ENCODE data around the gene RALGPS1. TPM values are rescaled to one million over a fixed set of nuclear protein-coding genes. Genes with fewer than 3 reads are reported as not detected.
A peak's percentile ranks its signal among the peaks of the same experiment; 100 is the strongest.

RALGPS1 gene
- total RNA-seq, 1 donor from 2014 or later: 21.7 TPM

GRCh38 chr9:127123064-127123890 is 208.7 kb downstream of the RALGPS1 start:
- no peak overlapping the region for H3K27ac Mint-ChIP-seq

GRCh38 chr9:127124111-127124531 is 209.5 kb downstream of the RALGPS1 start:
- no peaks in the 10 kb centered on the region for H3K9me3 Mint-ChIP-seq
- no peaks in the 10 kb centered on the region for H3K36me3 Mint-ChIP-seq (ENCODE audit: low read depth)
- no peak for ATAC-seq (ENCODE audit: low read depth)
- no peak overlapping the region for H3K4me3 Mint-ChIP-seq
- no peak for DNase-seq
- no peak overlapping the region for H3K27ac Mint-ChIP-seq
- TF ChIP-seq CTCF (IDR thresholded peaks at IDR 0.05): no peak
- POLR2A ChIA-PET: no interaction called here
- CTCF ChIA-PET: no interaction called here
- peaks cover 22% of the 10 kb centered on the region for H3K4me1 Mint-ChIP-seq
- peaks cover 5% of the 10 kb centered on the region for H3K27me3 Mint-ChIP-seq
- intact Hi-C loops (cut with micrococcal nuclease): no loop called here

More at GRCh38 chr9:127123064-127123890, 208.7 kb downstream of the RALGPS1 start:
- TF ChIP-seq CTCF (IDR thresholded peaks at IDR 0.05): no peak
- Mint-ChIP-seq H3K4me1 (peaks cover 29% of the 10 kb centered on the region), H3K36me3 (ENCODE audit: low read depth) (no peaks in the 10 kb centered on the region), H3K9me3 (no peaks in the 10 kb centered on the region), H3K4me3 (peak overlapping the region; percentile 19), H3K27me3 (peaks cover 5% of the 10 kb centered on the region)
- POLR2A ChIA-PET: no interaction called here
- intact Hi-C loops (cut with micrococcal nuclease): loop anchor here (2.0 kb wide), 1 partner anchor 44 kb away; no protein-coding TSS in a partner anchor
- CTCF ChIA-PET: interaction anchor here (1.1 kb wide), 1 partner anchor 75 kb away, joined by 3 read pairs; no protein-coding TSS in a partner anchor
- no peak for ATAC-seq (ENCODE audit: low read depth)
- DNase-seq: no peak

- ChIA-PET CTCF (no interaction called here), POLR2A (no interaction called here)
- H3K27me3 Mint-ChIP-seq: peaks cover 5% of the 10 kb centered on the region
These were observed 210.2 kb downstream of the RALGPS1 start for GRCh38 chr9:127124792-127125191.

GRCh38 chr9:127126971-127127370 is 212.4 kb downstream of the RALGPS1 start:
- no peaks in the 10 kb centered on the region for H3K27me3 Mint-ChIP-seq
- CTCF ChIA-PET: no interaction called here
- intact Hi-C loops (cut with micrococcal nuclease): no loop called here
- ATAC-seq (ENCODE audit: low read depth) (no peak), DNase-seq (no peak)
- H3K4me1 Mint-ChIP-seq: peaks cover 9% of the 10 kb centered on the region
- no peak for TF ChIP-seq CTCF (IDR thresholded peaks at IDR 0.05)
- no peaks in the 10 kb centered on the region for H3K9me3 Mint-ChIP-seq
- H3K27ac Mint-ChIP-seq: no peak overlapping the region
- no peaks in the 10 kb centered on the region for H3K36me3 Mint-ChIP-seq (ENCODE audit: low read depth)
- no peak overlapping the region for H3K4me3 Mint-ChIP-seq
- POLR2A ChIA-PET: no interaction called here

More at GRCh38 chr9:127124792-127125191, 210.2 kb downstream of the RALGPS1 start:
- Mint-ChIP-seq H3K4me1 (peaks cover 16% of the 10 kb centered on the region), H3K4me3 (no peak overlapping the region), H3K9me3 (no peaks in the 10 kb centered on the region), H3K36me3 (ENCODE audit: low read depth) (no peaks in the 10 kb centered on the region), H3K27ac (no peak overlapping the region)
- ATAC-seq (ENCODE audit: low read depth) (no peak), DNase-seq (no peak)
- intact Hi-C loops (cut with micrococcal nuclease): no loop called here
- no peak for TF ChIP-seq CTCF (IDR thresholded peaks at IDR 0.05)

- Mint-ChIP-seq H3K4me1 (no peaks in the 10 kb centered on the region), H3K27me3 (no peaks in the 10 kb centered on the region), H3K36me3 (ENCODE audit: low read depth) (no peaks in the 10 kb centered on the region), H3K27ac (no peak overlapping the region), H3K9me3 (no peaks in the 10 kb centered on the region), H3K4me3 (no peak overlapping the region)
- no peak for TF ChIP-seq CTCF (IDR thresholded peaks at IDR 0.05)
- ATAC-seq (ENCODE audit: low read depth) (no peak), DNase-seq (no peak)
- CTCF ChIA-PET: no interaction called here
- POLR2A ChIA-PET: no interaction called here
- intact Hi-C loops (cut with micrococcal nuclease): no loop called here
These were observed 213.9 kb downstream of the RALGPS1 start for GRCh38 chr9:127128341-127129072.
